Loucy (cell line): Measurements from ENCODE around the gene RCAN1.

Experiments used
- EZH2phosphoT487 ChIP-seq: fragments of 200-600 bp; IDR thresholded peaks from 2 replicates; pipeline ENCODE4 v1.6.1; 2018; ENCODE audit warnings: antibody characterized with exemption, mild to moderate bottlenecking, moderate library complexity, borderline replicate concordance
- TF ChIP-seq, protein P1 (sequence below): fragments of 200-600 bp; sonication (generic); conservative IDR thresholded peaks from 2 replicates; pipeline ENCODE4 v1.5.1; 2014; ENCODE audit warnings: mild to moderate bottlenecking, antibody characterized with exemption, low read length

DNA sequence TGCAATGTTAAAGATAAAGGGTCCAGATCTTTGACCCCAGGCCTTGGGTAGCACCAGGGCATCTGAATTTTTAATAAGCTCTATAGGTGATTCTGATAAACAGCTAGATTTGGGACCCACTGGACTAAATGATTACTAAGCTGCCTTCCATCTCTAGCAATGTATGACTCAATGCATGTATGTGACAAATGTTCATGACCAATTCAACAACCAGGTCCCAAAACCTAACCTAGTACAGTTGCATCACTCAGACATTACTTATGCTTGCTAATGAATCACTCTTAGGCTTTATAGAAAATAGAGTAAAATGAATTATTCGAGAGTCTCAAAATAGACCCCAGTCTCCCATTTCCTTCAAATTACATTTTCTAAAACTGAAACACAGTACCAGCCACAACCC lies 35.5 kb downstream of the RCAN1 start:
- TF ChIP-seq, protein P1, sequence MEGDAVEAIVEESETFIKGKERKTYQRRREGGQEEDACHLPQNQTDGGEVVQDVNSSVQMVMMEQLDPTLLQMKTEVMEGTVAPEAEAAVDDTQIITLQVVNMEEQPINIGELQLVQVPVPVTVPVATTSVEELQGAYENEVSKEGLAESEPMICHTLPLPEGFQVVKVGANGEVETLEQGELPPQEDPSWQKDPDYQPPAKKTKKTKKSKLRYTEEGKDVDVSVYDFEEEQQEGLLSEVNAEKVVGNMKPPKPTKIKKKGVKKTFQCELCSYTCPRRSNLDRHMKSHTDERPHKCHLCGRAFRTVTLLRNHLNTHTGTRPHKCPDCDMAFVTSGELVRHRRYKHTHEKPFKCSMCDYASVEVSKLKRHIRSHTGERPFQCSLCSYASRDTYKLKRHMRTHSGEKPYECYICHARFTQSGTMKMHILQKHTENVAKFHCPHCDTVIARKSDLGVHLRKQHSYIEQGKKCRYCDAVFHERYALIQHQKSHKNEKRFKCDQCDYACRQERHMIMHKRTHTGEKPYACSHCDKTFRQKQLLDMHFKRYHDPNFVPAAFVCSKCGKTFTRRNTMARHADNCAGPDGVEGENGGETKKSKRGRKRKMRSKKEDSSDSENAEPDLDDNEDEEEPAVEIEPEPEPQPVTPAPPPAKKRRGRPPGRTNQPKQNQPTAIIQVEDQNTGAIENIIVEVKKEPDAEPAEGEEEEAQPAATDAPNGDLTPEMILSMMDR = no peak
- TF ChIP-seq EZH2phosphoT487 = no peak
